Mucosa of descending colon (tissue), 3 donors: ENCODE measurements around the gene LTB. TPM values are rescaled to one million over a fixed set of nuclear protein-coding genes. Genes with fewer than 3 reads are reported as not detected.

Experiments
- ATAC-seq: fragments of 200-7000 bp; cut with Tn5 transposase; one replicate; pipeline ENCODE4 v1.9.1; 2020; ENCODE audit warnings: mild to moderate bottlenecking, moderate library complexity
- DNase-seq, 3 donors: peaks; one replicate each; pipeline ENCODE4 v3.0.0-alpha.2; 2020
- H3K36me3 ChIP-seq: fragments of 200-600 bp; one replicate; pipeline ENCODE4 v1.8.0; 2021; ENCODE audit warnings: low read depth, mild to moderate bottlenecking
- H3K4me1 ChIP-seq: fragments of 200-600 bp; one replicate; pipeline ENCODE4 v1.8.0; 2021; ENCODE audit warnings: low read depth, mild to moderate bottlenecking
- H3K4me3 ChIP-seq: fragments of 200-600 bp; one replicate; pipeline ENCODE4 v1.8.0; 2021; ENCODE audit warnings: mild to moderate bottlenecking
- H3K9me3 ChIP-seq: fragments of 200-600 bp; one replicate; pipeline ENCODE4 v1.8.0; 2021; ENCODE audit warnings: mild to moderate bottlenecking
- intact Hi-C, 2 donors: fragments of 100-400 bp; cut with DNase I in 1 of 2; cut with micrococcal nuclease in 1 of 2; formaldehyde crosslinking; loops; one replicate each; pipeline versions ENCODE4 v1.11.0 to v1.11.1; 2022; cut with DNase I, micrococcal nuclease
- total RNA-seq, 3 donors: library from RNA; stranded (reverse); fragmentation: NEBNext Ultra II Directional in 2 of 3; extraction: Animal tissue kit (Norgen Biotek cat#: 25700) in 2 of 3; gene quantifications; one replicate each; pipeline versions ENCODE4 v1.2.1 to v1.2.4, GENCODE V29; 2021 to 2023
- TF ChIP-seq, protein P1 (sequence below): fragments of 200-600 bp; IDR thresholded peaks from one replicate; pipeline ENCODE4 v1.8.0; 2022; ENCODE audit warnings: antibody characterized with exemption, mild to moderate bottlenecking
- donor health status: DM: no; HTN: no; CAD: no; lungs with moderate emphysema.
- donor health status: DM: no; HTN: no; CAD: no.
- donor health status: DM: no; HTN: yes; CAD: no.

The LTB gene
- total RNA-seq, 3 donors from 2014 or later: 2.1 to 3.4 (median 2.2) TPM

DNA sequence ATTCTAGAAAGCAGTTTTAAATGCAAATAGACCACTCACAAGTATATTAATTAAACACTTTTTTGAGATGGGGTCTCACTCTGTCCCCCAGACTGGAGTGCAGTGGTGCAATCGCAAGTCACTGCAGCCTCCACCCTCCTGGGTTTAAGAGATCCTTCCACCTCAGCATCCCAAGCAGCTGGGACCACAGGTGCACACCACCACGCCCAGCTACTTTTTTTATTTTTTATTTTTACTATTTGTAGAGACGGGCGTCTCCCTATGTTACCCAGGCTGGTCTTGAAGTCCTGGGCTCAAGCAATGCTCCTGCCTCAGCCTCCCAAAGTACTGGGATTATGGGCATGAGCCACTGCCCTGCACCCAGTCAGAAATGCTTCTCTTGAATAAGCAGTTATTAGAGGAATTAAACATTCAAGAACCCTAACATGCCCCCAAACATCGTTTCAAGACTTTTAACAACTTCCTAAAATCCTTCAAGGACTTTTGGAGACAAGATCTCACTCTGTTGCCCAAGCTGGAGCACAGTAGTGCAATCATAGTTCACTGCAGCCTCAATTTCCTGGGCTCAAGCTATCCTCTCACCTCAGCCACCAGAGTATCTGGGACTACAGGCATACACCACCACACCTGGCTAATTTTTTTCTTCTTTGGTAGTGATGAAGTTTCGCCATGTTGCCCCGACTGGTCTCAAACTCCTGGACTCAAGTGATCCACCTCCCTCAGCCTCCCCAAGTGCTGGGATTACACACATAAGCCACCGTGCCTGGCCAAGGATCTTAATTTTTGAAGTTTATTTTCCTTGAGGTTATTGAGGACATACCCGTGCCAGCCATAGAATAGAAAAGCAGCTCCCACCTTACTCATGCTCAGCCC lies 50.2 kb downstream of the LTB start:
- H3K4me3 ChIP-seq: no peak overlapping the region
- intact Hi-C loops: no loop called here
- ATAC-seq: no peak
- H3K4me1 ChIP-seq: no peaks in the 10 kb centered on the region
- H3K36me3 ChIP-seq: peaks cover 31% of the 10 kb centered on the region
- TF ChIP-seq, protein P1, sequence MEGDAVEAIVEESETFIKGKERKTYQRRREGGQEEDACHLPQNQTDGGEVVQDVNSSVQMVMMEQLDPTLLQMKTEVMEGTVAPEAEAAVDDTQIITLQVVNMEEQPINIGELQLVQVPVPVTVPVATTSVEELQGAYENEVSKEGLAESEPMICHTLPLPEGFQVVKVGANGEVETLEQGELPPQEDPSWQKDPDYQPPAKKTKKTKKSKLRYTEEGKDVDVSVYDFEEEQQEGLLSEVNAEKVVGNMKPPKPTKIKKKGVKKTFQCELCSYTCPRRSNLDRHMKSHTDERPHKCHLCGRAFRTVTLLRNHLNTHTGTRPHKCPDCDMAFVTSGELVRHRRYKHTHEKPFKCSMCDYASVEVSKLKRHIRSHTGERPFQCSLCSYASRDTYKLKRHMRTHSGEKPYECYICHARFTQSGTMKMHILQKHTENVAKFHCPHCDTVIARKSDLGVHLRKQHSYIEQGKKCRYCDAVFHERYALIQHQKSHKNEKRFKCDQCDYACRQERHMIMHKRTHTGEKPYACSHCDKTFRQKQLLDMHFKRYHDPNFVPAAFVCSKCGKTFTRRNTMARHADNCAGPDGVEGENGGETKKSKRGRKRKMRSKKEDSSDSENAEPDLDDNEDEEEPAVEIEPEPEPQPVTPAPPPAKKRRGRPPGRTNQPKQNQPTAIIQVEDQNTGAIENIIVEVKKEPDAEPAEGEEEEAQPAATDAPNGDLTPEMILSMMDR: no peak
- no peak for DNase-seq
- H3K9me3 ChIP-seq: no peaks in the 10 kb centered on the region

DNA sequence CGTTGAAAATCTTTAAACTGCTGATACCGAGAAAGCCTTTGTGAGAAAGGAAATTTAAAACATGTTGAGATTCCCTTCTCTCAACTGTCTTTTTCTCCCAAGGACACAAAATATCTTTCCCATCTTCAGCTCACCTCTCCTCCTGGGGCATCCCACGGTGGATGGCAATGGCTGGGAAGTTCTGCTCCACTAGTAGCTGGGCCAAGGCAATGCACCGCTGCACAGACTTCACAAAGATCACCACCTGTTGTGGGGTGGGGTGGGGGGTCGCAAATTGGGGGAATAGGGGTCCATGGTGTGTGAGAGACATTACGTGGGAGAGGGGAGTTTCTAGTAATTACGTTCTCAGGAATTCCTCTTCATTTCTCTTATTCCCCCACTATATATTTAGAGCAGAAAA lies 51.1 kb downstream of the LTB start:
- ATAC-seq (no peak), DNase-seq (no peak)
- TF ChIP-seq, protein P1: no peak
- Histone ChIP-seq H3K9me3 (no peaks in the 10 kb centered on the region), H3K4me3 (no peak overlapping the region), H3K36me3 (peaks cover 24% of the 10 kb centered on the region), H3K4me1 (no peaks in the 10 kb centered on the region)
- intact Hi-C loops: no loop called here

DNA sequence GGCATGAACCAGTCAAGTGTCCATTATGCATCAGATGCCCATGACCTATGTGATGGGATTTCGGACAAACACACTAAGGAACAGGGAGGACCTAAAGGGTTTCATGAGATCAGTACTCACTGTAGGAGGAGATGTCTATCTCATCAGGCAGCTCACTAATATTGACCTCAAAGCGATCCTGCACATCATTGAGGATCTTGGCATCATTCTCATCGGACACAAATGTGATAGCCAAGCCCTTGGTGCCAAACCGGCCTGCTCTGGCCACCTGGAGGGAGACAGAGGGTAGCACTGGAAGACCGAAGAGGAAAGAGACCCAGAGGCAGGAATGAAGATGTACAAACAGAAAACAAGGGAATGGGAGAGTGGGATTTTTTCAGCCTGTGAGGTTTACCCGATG lies 51.6 kb downstream of the LTB start:
- no peaks in the 10 kb centered on the region for H3K9me3 ChIP-seq
- ATAC-seq (no peak), DNase-seq (no peak)
- no peak overlapping the region for H3K4me3 ChIP-seq
- TF ChIP-seq, protein P1: no peak
- no peaks in the 10 kb centered on the region for H3K4me1 ChIP-seq
- H3K36me3 ChIP-seq: peaks cover 24% of the 10 kb centered on the region
- intact Hi-C loops: no loop called here

Other genes with a start within 250 kb of the LTB start
- gene HLA-B, start 225.2 kb downstream of the LTB start, total RNA-seq: 1,000 to 10,000 TPM; 1,294 to 6,470 (median 3,045) TPM
- gene MICA, start 178.8 kb downstream of the LTB start, total RNA-seq: 10 to 100 TPM; 18.1 to 24.2 (median 20.7) TPM
- gene MICB, start 84.3 kb downstream of the LTB start, total RNA-seq: 1 to 10 TPM; 1.3 to 4.1 (median 2.9) TPM
- not detected for gene MCCD1, start 53.5 kb downstream of the LTB start, total RNA-seq
- 100 to 1,000 TPM; 239 to 309 (median 295) TPM for gene DDX39B, start 40.4 kb downstream of the LTB start, total RNA-seq
- 1 to 10 TPM in 2 of 3 donors, under 1 TPM in 1; 0.55 to 4.5 (median 1.2) TPM for gene ATP6V1G2, start 35.8 kb downstream of the LTB start, total RNA-seq
- gene NFKBIL1, start 34.8 kb downstream of the LTB start, total RNA-seq: 10 to 100 TPM; 15.8 to 27.8 (median 18.3) TPM
- gene LTA, start 10.1 kb downstream of the LTB start, total RNA-seq: under 1 TPM in 2 of 3 donors, not detected in 1; 0.20 to 0.22 TPM
- gene TNF, start 6.9 kb downstream of the LTB start, total RNA-seq: 1 to 10 TPM in 2 of 3 donors, under 1 TPM in 1; 0.41 to 1.7 (median 1.1) TPM
- gene LST1, start 3.9 kb upstream of the LTB start, total RNA-seq: 10 to 100 TPM in 1 of 3 donors, 1 to 10 TPM in 2; 3.9 to 11.3 (median 6.6) TPM
- under 1 TPM in 1 of 3 donors, not detected in 2; 0.46 TPM for gene NCR3, start 10.6 kb upstream of the LTB start, total RNA-seq
- 10 to 100 TPM in 2 of 3 donors, 1 to 10 TPM in 1; 6.1 to 28.4 (median 17.3) TPM for gene AIF1, start 32.8 kb upstream of the LTB start, total RNA-seq
- 100 to 1,000 TPM; 109 to 151 (median 120) TPM for gene PRRC2A, start 38.3 kb upstream of the LTB start, total RNA-seq
- 100 to 1,000 TPM; 282 to 298 (median 293) TPM for gene BAG6, start 70.2 kb upstream of the LTB start, total RNA-seq
- 1 to 10 TPM; 2.2 to 2.7 (median 2.4) TPM for gene APOM, start 73.5 kb upstream of the LTB start, total RNA-seq
- gene C6orf47, start 78.4 kb upstream of the LTB start, total RNA-seq: 10 to 100 TPM; 28.5 to 33.0 (median 32.3) TPM
- gene GPANK1, start 82.6 kb upstream of the LTB start, total RNA-seq: 10 to 100 TPM; 13.4 to 17.7 (median 17.4) TPM
- gene CSNK2B, start 83.7 kb upstream of the LTB start, total RNA-seq: 100 to 1,000 TPM; 125 to 147 (median 134) TPM
- 10 to 100 TPM; 13.1 to 17.2 (median 15.5) TPM for gene LY6G5B, start 87.6 kb upstream of the LTB start, total RNA-seq
- gene LY6G5C, start 98.6 kb upstream of the LTB start, total RNA-seq: 1 to 10 TPM; 1.7 to 4.2 (median 2.1) TPM
- gene ABHD16A, start 120.9 kb upstream of the LTB start, total RNA-seq: 10 to 100 TPM; 55.3 to 69.4 (median 68.4) TPM
- not detected for gene LY6G6F, start 124.4 kb upstream of the LTB start, total RNA-seq
- gene LY6G6D, start 132.9 kb upstream of the LTB start, total RNA-seq: 1 to 10 TPM in 1 of 3 donors, under 1 TPM in 1, not detected in 1; 0.90 to 6.1 TPM
- under 1 TPM in 1 of 3 donors, not detected in 2; 0.32 TPM for gene LY6G6C, start 139.3 kb upstream of the LTB start, total RNA-seq
- gene MPIG6B, start 140.9 kb upstream of the LTB start, total RNA-seq: 1 to 10 TPM in 1 of 3 donors, under 1 TPM in 2; 0.48 to 1.4 (median 0.57) TPM
- gene DDAH2, start 146.9 kb upstream of the LTB start, total RNA-seq: 100 to 1,000 TPM in 1 of 3 donors, 10 to 100 TPM in 2; 56.1 to 152 (median 99.5) TPM
- gene CLIC1, start 154.1 kb upstream of the LTB start, total RNA-seq: 100 to 1,000 TPM; 269 to 555 (median 441) TPM
- gene MSH5, start 157.6 kb upstream of the LTB start, total RNA-seq: 10 to 100 TPM; 14.1 to 29.9 (median 29.7) TPM
- 1 to 10 TPM; 2.5 to 9.6 (median 4.3) TPM for gene SAPCD1, start 180.2 kb upstream of the LTB start, total RNA-seq
- gene VWA7, start 194.9 kb upstream of the LTB start, total RNA-seq: 1 to 10 TPM; 5.9 to 8.2 (median 6.9) TPM
- 10 to 100 TPM; 41.7 to 65.8 (median 45.0) TPM for gene VARS1, start 213.3 kb upstream of the LTB start, total RNA-seq
- gene LSM2, start 224.5 kb upstream of the LTB start, total RNA-seq: 10 to 100 TPM; 21.7 to 35.5 (median 33.8) TPM
- gene HSPA1L, start 232.9 kb upstream of the LTB start, total RNA-seq: 1 to 10 TPM; 1.2 to 3.4 (median 1.3) TPM
- gene HSPA1A, start 233.1 kb upstream of the LTB start, total RNA-seq: 100 to 1,000 TPM in 2 of 3 donors, 10 to 100 TPM in 1; 73.6 to 274 (median 107) TPM
- 100 to 1,000 TPM; 172 to 254 (median 200) TPM for gene HSPA1B, start 245.3 kb upstream of the LTB start, total RNA-seq